ENCODE results near the gene FBL. TPM values are rescaled to one million over a fixed set of nuclear protein-coding genes. Genes with fewer than 3 reads are reported as not detected.
"Not testable (repeated sequence)": the region's sequence is repeated elsewhere in the genome, so short reads cannot be mapped to it uniquely, and the experiment has no call there.

The FBL gene
- total RNA-seq, 1 donor from 2014 or later: 21.7 TPM

DNA sequence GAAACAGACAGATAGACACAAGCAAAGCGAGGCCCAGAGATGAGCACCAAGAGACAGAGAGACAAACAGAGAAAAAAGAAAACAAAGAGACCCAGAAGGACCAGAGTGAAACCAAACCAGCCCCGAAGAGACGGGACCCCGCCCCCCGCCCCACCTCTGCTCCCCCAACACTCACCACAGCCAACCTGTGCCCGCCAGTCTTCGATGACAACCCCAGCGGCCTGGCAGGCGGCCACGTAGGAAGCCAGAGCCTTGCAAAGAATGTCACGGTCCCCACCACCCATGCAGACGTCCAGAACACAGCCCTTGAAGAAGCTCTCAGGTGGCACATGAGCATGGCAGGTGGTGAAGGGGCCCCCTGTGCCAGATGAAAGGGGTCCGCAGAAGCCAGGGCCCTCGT is 31.3 kb upstream of the FBL start:
- peak; percentile 86 for DNase-seq (ENCODE audit: low read depth)

- DNase-seq (ENCODE audit: low read depth): not testable (repeated sequence)
Observed at GRCh38 chr19:39876486-39876885, 30.3 kb upstream of the FBL start.

GRCh38 chr19:39875401-39875864 is 29.3 kb upstream of the FBL start:
- not testable (repeated sequence) for DNase-seq (ENCODE audit: low read depth)

GRCh38 chr19:39874404-39874803 is 28.2 kb upstream of the FBL start:
- no peak for DNase-seq (ENCODE audit: low read depth)

DNA sequence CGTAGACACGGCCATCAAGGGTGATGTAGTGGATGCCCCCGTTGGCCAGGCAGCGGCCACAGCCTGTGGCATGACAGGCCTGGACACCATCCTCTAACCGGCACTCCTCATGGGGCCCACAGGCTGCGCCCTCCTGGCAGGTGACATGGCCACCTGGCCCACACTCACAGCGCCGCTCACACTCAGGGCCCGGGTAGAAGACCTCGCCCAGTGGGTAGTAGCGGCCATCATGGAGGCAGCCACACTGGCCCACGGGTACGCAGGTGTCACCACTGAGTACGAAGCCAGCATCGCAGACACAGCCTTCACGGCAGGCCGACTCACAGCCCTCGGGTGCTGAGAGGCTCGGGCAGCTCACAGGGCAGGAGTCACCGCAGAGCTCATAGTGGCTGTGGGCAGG is 27.2 kb upstream of the FBL start:
- no peak for DNase-seq (ENCODE audit: low read depth)

DNA sequence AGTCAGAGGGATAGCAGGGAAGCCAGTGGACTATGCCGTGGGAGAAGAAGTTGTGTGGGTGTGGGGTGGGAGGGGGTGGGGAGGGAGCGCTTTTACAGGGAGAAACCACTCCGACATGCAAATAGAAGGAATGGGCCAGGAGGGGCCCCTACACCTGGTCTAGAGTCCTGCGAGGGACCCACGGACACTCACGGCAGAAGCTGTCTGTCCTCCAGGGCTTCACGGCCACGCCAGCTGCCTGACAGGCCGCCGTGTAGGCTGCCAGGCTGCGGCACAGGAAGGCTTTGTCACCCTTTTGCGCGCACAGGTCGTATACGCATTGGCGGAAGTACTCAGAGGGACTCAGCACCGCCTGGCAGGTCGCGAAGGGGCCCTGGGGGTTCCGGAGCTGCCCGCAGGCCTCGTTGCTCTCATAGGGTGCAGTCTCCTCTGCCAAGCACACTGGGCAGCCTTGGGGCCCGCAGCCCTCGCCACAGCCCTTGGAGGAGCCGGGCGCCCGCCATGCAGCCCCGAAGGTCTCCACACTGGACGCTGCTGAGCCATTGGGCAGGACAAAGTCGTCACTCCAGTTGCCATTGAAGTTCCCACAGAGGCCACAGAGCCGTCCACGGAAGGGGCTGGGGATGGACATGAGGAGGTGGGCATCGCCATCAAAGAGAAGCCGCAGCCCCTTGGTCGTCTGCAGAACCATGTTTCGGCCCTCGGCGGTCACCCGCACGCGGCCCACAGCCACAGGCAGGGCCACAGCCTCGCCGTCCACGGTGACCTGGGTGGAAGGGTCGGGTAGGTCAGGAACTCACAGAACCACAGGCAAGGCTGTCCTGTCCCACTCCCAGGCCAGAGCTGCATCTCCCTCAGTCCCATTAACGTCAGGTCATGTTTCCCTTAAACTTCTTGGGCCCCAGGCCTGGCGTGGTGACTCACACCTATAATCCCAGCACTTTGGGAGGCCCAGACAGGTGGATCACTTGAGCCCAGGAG is 26.0 kb upstream of the FBL start:
- no peak for DNase-seq (ENCODE audit: low read depth)

DNA sequence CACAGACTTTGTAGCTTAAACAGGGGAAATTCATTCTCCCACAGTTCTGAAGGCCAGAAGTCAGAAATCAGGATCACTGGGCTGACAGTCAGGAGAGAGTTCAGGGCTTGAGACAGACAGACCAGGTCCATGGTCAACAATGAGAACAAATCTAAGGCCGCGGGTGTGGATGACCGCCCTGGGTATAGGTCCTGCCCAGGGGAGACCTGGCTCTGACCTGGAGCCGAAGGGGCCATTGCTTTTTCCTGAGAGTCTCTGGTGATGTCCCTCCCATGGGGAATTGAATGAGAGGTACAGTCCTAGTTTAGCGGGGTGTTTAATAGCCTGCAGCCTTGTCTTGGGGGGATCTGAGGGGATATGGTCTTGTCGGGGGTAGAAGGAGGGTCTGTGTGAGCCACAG is 25.2 kb upstream of the FBL start:
- no peak for DNase-seq (ENCODE audit: low read depth)

GRCh38 chr19:39870171-39870971 is 24.2 kb upstream of the FBL start:
- DNase-seq (ENCODE audit: low read depth): no peak

DNA sequence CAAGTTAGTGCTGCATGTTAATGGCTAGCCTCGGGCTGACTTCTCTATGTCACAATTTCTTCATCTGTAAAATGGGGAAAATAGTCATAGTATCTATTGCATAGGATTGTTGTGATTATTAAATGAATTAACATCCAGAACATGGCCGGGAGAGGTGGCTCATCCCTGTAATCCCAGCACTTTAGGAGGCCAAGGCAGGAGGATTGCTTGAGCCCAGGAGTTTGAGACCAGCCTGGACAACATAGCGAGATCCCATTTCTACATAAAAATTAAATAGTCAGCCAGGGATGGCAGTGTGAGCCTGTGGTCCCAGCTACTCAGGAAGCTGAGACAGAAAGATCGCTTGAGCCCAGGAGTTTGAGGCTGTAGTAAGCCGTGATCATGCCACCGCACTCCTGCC is 21.8 kb upstream of the FBL start:
- DNase-seq (ENCODE audit: low read depth): no peak

GRCh38 chr19:39867133-39867532 is 21.0 kb upstream of the FBL start:
- DNase-seq (ENCODE audit: low read depth): peak; percentile 20

DNA sequence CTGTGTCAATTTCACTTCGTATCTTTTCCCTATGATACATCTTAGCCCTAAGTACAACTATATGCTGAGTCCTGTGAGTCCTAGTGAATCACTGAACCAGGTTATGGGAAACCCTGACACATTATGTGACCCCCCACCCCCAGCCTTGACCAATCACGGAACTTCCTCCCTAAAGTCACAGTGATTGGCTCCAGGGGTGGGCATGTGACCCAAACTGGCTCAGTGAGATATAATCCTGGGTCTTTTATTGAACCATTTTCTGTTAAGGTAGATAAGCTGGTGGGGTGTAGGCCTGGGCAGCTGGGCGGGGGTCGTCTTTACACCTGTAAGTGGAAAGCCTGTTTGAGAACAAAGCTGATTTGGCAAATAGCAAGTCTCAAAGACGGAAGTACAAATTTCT is 19.8 kb upstream of the FBL start:
- DNase-seq (ENCODE audit: low read depth): no peak

DNA sequence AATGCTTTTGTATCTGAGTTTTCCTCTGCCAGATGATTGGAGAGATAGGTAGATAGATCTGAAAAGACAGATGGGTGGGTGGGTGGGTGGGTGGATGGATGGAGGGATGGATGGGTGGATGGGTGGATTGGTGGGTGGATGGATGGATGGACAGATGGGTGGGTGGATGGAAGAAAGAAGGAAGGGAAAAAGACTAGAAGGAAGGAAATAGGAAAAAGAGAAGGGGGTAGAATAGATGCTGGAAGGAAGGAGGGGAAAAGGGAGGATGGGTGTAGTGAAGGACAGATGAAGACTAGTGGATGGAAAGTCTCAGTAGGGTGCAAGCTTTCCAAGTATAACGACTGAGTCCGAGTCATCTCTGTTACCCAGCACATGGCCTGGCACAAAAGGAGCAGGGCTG is 19.0 kb upstream of the FBL start:
- DNase-seq (ENCODE audit: low read depth): no peak

DNA sequence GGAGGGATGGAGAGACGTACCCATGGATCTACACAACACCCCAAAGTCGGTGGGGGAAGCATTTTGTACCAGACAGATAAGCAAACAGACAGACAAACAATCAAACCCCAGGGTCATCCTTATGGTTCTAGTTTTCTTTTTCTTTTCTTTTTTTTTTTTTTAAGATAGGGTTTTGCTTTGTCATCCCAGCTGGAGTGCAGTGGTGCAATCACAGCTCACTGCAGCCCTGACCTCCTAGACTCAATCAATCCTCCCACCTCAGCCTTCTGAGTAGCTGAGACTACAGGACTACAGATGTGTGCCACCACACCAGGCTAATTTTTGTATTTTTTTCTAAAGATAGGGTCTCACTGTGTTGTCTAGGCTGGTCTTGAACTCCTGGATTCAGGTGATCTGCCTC is 17.9 kb upstream of the FBL start:
- DNase-seq (ENCODE audit: low read depth): no peak

DNA sequence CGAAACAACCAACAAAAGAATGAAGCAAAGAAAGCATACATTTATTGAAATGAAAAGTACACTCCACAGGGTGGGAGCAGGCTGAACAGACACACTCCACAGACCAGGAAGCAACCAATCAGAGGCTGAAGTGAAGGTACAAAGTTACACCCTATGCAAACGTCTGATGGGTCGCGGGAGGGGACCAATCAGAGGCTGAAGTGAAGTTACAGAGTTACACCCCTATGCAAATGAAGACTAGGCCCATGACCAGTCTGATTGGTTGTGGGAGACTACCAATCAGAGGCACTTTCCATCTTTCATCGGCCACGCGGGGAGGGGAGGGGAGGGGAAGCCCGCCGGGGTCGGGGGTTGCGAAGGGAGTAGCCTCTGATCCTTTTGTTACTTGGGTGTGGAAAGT is 12.4 kb upstream of the FBL start:
- no peak for DNase-seq (ENCODE audit: low read depth)

- no peak for DNase-seq (ENCODE audit: low read depth)
Observed at GRCh38 chr19:39852882-39853281, 6.7 kb upstream of the FBL start.

- no peak for DNase-seq (ENCODE audit: low read depth)
Observed at GRCh38 chr19:39850892-39851291, 4.7 kb upstream of the FBL start.

DNA sequence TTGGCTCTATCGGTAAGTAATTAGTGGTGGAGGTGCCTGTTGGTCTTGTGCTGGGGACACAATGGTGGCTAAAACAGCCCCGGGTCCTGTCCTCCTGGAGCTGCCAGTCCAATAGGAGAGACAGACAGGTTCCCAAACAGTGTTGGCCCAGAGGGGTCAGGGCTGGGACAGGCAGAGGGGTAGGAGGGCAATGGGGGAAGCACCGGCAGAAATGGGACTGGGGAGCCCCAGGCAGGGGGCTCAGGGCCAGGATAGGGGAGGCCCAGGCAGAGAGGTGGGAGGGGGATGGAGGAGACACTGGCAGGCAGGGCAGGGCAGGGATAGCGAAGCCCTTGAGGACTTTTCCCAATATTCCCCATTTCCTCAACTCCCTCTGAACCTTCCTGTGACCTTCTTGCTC is 2.2 kb upstream of the FBL start:
- no peak for DNase-seq (ENCODE audit: low read depth)

DNA sequence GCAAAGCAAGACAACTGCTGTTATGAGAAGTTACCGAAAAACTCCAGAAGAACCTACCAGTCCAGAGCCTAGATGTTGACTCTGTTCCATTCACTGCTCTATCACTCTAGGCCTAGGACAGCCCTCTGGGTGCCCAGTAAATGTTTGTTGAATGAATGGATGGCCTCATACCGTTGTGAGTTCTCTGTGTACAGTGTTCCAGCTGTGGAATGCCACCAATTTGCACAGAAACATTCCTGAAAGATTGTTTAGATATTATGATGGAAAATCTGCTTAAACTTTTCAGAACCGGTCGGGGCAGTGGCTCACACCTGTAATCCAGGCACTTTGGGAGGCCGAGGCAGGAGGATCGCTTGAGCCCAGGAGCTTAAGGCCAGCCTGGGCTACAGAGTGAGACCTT is 1.3 kb upstream of the FBL start:
- no peak for DNase-seq (ENCODE audit: low read depth)

DNA sequence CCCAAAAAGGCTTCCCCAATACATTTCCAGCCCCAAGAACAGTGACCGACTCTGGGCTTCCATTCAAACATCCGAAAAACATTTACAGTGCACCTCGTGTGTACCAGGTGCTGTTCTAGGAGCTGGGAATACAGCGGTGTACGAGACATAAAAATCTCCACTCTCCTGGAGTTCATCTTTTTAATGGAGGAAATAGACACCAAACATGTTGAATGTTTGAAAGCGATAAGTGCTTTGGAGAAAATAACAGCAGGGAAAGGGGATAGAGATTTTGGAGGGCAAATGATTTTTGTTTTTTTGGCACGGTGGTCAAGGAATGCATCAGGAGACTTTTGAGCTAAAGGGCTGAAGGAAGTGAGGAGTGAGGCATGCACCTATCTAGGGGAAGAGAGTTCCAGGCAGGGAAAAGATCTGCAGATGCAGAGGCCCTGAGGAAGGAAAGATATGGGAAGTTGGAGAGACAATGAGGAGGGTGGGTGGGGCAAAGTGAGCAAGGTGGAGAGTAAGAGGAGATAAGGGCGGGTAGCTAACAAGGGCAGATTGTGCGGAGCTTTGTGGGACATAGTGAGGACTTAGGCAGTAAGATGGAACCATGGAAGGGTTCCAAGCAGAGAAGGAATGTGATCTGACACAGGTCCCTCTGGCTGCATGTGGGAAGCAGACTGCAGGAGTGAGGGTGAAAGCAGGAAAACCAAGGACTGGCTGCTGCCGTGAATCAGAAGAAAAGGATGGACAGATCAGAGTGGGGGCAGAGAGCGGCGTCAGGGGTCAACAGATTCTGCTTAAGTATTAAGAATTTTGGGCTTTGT is 703 bp upstream of the FBL start:
- DNase-seq (ENCODE audit: low read depth): no peak

- DNase-seq (ENCODE audit: low read depth): peak; percentile 26
Observed at GRCh38 chr19:39845584-39845932, 621 bp downstream of the FBL start.

DNA sequence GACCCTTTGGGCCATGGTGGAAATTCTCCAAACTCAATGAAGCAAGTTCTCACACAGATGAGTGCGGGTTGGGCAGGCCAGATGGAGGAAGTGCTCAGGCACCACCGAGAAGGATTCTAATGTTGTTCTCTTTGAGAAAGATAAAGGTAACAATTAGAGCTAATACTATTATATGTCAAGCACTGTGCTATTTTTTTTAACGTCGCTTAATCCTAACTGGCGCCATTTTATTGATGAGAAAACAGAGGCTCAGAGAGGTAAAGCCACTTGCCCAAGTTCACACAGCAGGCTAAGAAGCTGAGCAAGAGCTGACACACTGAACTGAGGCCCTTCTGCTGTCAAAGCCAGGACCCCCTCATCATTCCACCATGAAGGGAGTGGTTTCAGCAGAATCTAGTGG is 1.0 kb downstream of the FBL start:
- no peak for DNase-seq (ENCODE audit: low read depth)

All from myocyte (in vitro differentiated cells).